HG03558 (cell line): ENCODE results near the gene GCNT4.

ENCODE experiments used
- ATAC-seq: cut with Tn5 transposase; IDR thresholded peaks from one replicate; pipeline ENCODE4 v1.9.1; 2021; ENCODE audit warnings: moderate number of reproducible peaks; ENCODE audit not compliant: unreplicated experiment; ENCODE audit errors: extremely low read depth

Gene GCNT4

DNA sequence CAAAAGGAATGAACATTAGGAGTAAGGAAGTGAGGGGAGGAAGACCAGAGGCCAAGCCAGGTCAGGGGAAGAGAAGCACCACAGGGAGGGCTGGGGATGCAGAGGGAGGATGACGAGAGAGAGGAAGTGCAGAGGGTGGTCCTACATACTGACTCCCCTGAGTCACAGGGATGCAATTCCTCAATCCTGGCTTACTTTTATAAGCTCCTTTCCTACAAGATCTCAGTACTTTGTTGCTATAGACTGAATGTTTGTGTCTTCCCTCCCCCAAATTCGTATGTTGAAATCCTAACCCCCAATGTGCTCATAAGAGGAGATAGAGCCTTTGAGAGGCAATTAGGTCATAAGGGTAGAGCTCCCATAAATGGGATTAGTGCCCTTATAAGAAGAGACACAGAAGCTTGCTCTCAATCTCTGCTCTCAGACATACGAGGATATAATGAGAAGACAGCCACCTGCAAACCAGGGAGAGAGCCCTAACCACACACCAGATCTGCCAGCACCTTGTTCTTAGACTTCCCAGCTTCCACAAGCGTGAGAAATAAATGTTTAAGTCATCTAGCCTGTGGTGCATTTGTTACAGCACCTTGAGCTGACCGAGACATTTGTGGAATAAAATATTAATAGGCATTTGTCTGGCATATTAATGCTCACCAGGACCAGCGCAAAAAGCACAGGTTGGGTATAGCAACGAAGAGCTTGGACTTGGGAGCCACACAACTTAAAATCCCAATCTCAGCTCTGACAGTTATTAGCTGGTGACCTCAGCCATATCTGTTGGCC is 33.4 kb downstream of the GCNT4 start:
- ATAC-seq, result no peak

DNA sequence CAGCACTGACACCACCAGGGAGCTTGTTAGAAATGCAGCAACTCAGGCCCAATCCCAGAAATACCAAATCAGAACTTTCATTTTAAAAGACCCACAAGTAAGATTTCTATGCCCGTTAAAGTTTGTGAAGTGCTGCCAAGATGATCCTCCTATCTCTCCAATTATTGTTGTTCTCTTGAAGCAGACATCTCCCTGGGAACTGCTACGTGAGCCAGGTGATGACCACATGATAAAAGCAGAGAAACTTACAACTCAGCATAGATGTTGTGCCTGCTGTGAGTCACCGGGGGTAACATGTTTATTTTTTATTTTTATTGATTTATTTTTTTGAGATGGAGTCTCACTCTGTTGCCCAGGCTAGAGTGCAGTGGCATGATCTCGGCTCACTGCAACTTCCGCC is 34.4 kb downstream of the GCNT4 start:
- ATAC-seq, result no peak

DNA sequence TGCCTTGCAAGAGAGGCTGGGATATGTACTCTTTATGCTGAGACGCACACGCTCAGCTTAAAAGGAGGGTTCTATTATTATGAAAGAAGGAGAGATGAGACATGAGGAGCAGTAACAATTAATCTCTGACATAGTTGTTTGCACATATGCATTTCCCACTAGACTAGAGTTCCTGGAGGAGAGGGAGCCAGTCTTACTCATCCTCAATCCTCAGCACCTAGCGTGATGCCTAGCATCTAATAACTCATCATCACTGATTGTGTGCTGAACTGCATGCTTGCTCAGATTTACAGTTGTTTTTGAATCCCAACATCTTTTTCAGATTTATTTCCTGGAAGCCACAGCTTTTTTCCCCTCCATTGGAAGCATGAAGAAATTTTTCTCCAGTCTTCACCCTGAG is 35.5 kb downstream of the GCNT4 start:
- ATAC-seq, result no peak

DNA sequence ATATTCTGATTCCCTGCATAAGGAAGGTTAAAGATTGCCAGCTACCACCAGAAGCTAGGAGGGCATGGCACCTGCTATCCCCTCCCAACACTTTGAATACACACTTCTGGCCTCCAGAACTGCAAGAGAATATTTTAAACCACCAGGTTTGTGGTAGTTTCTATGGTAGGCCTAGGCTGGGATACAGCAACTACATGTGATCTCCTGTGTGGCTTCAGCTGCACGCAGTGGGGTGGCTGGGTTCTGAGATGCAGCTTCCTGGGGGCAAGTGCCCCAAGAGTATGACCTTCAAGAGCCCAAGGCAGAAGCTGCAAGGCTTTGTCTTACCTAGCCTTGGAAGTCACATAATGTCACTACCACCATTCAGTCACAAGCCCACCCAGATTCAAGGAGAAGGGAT is 39.6 kb downstream of the GCNT4 start:
- no peak for ATAC-seq

DNA sequence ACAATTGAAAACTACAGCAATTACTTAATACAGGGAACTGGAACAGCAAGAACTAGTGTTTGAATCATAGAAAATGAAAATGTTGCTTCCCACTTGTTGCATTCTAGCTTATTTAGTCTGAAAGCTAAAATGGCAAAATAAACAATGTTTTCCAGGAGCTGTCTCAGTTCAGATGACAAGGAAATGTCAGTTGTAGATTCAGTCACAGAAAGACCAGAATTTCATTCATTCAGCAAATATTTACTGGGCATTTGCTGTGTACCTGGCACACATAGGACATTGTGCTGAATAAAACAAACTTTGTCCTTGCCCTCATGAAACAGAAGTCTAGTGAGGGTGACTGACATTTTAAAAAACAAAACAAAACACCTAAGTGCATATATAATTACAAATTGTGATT is 41.5 kb downstream of the GCNT4 start:
- ATAC-seq, result no peak

DNA sequence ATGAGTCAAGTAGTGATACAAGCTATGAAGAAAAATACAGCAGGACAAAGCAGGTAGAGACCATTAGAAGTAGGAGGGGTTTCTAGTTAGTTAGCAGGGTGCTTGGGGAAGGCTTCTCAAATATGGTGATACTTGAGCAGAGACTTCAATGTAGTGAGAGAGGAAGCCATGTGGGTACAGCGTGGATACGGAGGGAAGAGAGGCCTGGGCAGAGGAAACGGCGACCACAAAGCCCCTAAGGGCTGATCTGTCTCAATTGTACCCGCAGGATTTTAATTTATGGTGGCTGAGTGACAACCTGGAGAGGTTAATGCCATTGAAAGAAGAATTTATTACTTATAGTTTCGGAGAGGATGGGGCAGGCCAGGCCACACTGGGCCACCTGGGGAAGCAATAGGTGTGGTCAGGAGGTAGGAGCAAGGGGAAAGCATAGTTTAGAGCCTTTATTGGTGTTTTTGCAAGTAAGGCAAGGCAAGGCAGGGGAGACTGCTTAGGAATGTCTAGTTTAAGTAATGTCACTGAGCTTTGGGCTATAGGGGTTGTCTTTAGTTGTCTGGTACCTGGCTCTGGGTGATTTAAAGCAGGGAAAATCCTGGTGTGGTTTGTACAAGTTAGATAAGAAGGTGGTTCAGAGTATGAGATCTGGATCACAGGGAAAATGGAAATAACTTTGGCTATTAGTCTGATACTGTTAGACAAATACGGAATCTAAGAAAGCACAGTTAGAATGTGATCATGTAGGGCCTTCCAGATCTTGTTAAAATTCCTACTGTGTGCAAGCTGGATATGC is 42.6 kb downstream of the GCNT4 start:
- no peak for ATAC-seq

DNA sequence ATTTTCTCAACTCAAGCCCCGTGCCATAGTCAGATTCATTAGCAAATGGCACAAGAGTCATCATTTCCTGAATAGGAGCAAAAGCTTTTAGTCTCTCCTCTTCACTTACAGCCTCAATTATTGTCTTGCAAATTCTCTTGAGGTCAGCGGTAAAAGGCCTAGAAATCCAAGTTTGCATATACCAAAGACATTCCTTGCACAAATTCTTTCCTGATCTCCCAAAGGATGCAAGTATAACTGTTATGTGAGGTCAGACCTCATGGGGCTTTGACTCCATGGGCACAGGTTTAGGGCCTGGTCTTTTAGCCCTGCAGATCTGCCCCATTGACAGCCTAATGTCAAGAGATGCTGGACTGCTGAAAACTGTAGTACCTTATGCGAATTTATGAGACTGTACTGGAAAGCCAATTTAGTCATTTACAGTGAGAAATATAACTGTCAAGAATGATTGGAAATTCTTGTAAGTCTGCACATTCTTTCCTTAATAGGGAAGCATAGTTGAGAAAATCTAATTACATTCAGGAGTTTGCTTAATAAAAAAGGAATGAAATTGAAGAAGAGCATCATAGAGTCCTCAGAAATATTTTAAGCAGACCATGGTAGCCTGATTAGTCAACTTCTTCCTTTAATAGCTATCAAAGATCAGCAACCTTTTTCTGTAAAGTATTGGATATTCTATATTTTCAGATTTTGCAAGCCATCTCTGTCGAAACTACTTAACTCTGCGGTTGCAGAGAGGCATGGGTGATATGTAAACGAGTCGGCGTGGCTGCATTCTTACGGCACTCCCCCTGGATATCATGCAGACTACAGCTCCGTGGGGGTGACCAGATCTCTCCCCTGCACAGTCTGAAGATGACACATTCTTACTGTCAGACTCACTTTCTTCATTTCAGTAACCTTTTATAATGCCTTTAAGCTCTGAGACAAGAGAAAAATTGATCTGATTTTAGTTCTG is 45.2 kb downstream of the GCNT4 start:
- no peak for ATAC-seq

DNA sequence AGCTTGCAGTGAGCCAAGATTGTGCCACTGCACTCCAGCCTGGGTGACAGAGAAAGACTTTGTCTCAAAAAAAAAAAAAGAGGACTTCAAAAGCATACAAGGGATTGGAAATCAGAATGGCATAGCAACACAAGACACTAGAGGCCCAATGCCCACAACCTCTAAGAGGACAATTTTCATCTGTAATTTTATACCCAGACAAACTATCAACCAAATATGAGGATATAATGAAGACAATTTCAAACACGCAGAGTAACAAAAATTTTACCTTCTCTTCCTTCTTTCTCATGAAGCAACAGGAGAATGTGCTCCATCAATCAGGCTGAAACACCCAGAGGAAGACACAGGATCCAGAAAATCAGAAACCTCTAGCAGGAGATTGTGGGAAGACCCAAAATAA is 46.8 kb downstream of the GCNT4 start:
- no peak for ATAC-seq
